ENCODE results near the gene MIPEP. TPM values are rescaled to one million over a fixed set of nuclear protein-coding genes. Genes with fewer than 3 reads are reported as not detected.
A peak's percentile ranks its signal among the peaks of the same experiment; 100 is the strongest.

MIPEP gene
- total RNA-seq, 2 donors from 2014 or later, result 7.8 to 14.8 TPM

GRCh38 chr13:23701636-23702035 lies 187.6 kb downstream of the MIPEP start:
- Histone ChIP-seq H3K9me3 (no peaks in the 10 kb centered on the region), H3K4me1 (peaks cover 5% of the 10 kb centered on the region), H3K27me3 (no peaks in the 10 kb centered on the region), H3K27ac (no peak overlapping the region), H3K36me3 (replicated peaks in 1 of 2; ENCODE audit: insufficient read depth in 1 of 2, low read depth in 2 of 2) (no peaks in the 10 kb centered on the region), H3K4me3 (no peak overlapping the region)
- DNase-seq, result peak; percentile 27 to 70 (median 53)
- no peak for TF ChIP-seq POLR2A (IDR thresholded peaks at IDR 0.05)
- TF ChIP-seq, protein P1, sequence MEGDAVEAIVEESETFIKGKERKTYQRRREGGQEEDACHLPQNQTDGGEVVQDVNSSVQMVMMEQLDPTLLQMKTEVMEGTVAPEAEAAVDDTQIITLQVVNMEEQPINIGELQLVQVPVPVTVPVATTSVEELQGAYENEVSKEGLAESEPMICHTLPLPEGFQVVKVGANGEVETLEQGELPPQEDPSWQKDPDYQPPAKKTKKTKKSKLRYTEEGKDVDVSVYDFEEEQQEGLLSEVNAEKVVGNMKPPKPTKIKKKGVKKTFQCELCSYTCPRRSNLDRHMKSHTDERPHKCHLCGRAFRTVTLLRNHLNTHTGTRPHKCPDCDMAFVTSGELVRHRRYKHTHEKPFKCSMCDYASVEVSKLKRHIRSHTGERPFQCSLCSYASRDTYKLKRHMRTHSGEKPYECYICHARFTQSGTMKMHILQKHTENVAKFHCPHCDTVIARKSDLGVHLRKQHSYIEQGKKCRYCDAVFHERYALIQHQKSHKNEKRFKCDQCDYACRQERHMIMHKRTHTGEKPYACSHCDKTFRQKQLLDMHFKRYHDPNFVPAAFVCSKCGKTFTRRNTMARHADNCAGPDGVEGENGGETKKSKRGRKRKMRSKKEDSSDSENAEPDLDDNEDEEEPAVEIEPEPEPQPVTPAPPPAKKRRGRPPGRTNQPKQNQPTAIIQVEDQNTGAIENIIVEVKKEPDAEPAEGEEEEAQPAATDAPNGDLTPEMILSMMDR (IDR thresholded peaks at IDR 0.05), result no peak
- WGBS, 2 donors, result 86 to 89% methylated on average over 10 to 12 of the region's 12 CpGs
- intact Hi-C loops (cut with DNase I), result no loop called here
- peak; percentile 69 for ATAC-seq

GRCh38 chr13:23701186-23701585 lies 188.0 kb downstream of the MIPEP start:
- Histone ChIP-seq H3K27ac (no peak overlapping the region), H3K36me3 (replicated peaks in 1 of 2; ENCODE audit: insufficient read depth in 1 of 2, low read depth in 2 of 2) (no peaks in the 10 kb centered on the region), H3K27me3 (no peaks in the 10 kb centered on the region), H3K4me3 (no peak overlapping the region), H3K9me3 (no peaks in the 10 kb centered on the region), H3K4me1 (peaks cover 5% of the 10 kb centered on the region)
- no peak for TF ChIP-seq POLR2A (IDR thresholded peaks at IDR 0.05)
- TF ChIP-seq, protein P1 (IDR thresholded peaks at IDR 0.05), result no peak
- DNase-seq (no peak), ATAC-seq (no peak)
- WGBS, 2 donors, result 82 to 85% methylated on average over 5 of the region's 5 CpGs
- intact Hi-C loops (cut with DNase I), result no loop called here

- no peaks in the 10 kb centered on the region for H3K36me3 ChIP-seq (replicated peaks in 1 of 2; ENCODE audit: insufficient read depth in 1 of 2, low read depth in 2 of 2)
- WGBS, 2 donors, result 82 to 86% methylated on average over 2 of the region's 2 CpGs
- intact Hi-C loops (cut with DNase I), result no loop called here
Measured at GRCh38 chr13:23699271-23699670, 189.9 kb downstream of the MIPEP start.

GRCh38 chr13:23697772-23698313 lies 191.4 kb downstream of the MIPEP start:
- no peaks in the 10 kb centered on the region for H3K27me3 ChIP-seq
- H3K9me3 ChIP-seq, result no peaks in the 10 kb centered on the region
- H3K36me3 ChIP-seq (replicated peaks in 1 of 2; ENCODE audit: insufficient read depth in 1 of 2, low read depth in 2 of 2), result no peaks in the 10 kb centered on the region
- no peak for DNase-seq
- no peak for ATAC-seq
- H3K27ac ChIP-seq, result no peak overlapping the region
- TF ChIP-seq, protein P1 (IDR thresholded peaks at IDR 0.05), result no peak
- no peak overlapping the region for H3K4me3 ChIP-seq
- WGBS, 2 donors, result 42 to 52% methylated on average over 1 of the region's 1 CpG
- intact Hi-C loops (cut with DNase I), result no loop called here
- H3K4me1 ChIP-seq, result peaks cover 9% of the 10 kb centered on the region

More at GRCh38 chr13:23699271-23699670, 189.9 kb downstream of the MIPEP start:
- H3K4me1 ChIP-seq, result peaks cover 5% of the 10 kb centered on the region
- H3K27me3 ChIP-seq, result no peaks in the 10 kb centered on the region
- no peak overlapping the region for H3K4me3 ChIP-seq
- no peak for DNase-seq
- ATAC-seq, result no peak
- H3K9me3 ChIP-seq, result no peaks in the 10 kb centered on the region
- TF ChIP-seq, protein P1 (IDR thresholded peaks at IDR 0.05), result no peak
- TF ChIP-seq POLR2A (IDR thresholded peaks at IDR 0.05), result no peak
- H3K27ac ChIP-seq, result no peak overlapping the region

DNA sequence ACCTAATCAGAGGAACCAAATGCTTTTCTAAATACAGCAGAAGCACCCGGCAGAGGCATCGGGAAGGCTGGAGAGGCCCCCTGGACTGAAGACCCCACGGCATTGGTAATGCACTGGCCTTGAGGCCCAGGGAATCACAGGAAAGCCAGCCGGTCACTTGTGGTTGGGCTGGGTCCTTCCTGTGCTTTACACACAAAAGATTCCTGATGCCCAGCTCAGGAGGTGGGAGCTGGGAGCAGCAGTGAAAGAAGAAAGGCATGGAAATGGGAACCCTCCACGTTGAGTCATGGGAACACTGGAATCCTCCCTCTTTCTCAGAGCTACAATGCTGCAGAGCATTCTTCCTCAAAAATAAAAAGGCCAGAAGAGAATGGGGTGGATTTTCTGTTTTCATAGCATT lies 192.6 kb downstream of the MIPEP start:
- DNase-seq (no peak), ATAC-seq (no peak)
- no peak for TF ChIP-seq POLR2A (IDR thresholded peaks at IDR 0.05)
- TF ChIP-seq, protein P1 (IDR thresholded peaks at IDR 0.05), result no peak
- no peak overlapping the region for H3K4me3 ChIP-seq
- H3K27me3 ChIP-seq, result no peaks in the 10 kb centered on the region
- intact Hi-C loops (cut with DNase I), result no loop called here
- no peaks in the 10 kb centered on the region for H3K36me3 ChIP-seq (replicated peaks in 1 of 2; ENCODE audit: insufficient read depth in 1 of 2, low read depth in 2 of 2)
- peaks cover 13% of the 10 kb centered on the region for H3K4me1 ChIP-seq
- no peak overlapping the region for H3K27ac ChIP-seq
- 69 to 74% methylated on average over 5 of the region's 5 CpGs for WGBS, 2 donors
- H3K9me3 ChIP-seq, result no peaks in the 10 kb centered on the region

Measured in body of pancreas (tissue), 4 donors.